Fibroblast of pulmonary artery (primary cell): ENCODE results near the gene TRAP1.

Source experiments
- DNase-seq: peaks from one replicate; pipeline ENCODE4 v3.0.0-alpha.2; 2010; ENCODE audit warnings: low read depth
- H3K4me3 ChIP-seq: replicated peaks from 2 replicates; pipeline ENCODE4 v1.5.1; 2011; ENCODE audit warnings: low read depth, mild to moderate bottlenecking, control low read depth, low read length, moderate library complexity
- TF ChIP-seq, protein P1 (sequence below): IDR thresholded peaks from 2 replicates; pipeline ENCODE4 v1.5.1; 2011; ENCODE audit warnings: mild to moderate bottlenecking, control low read depth, low read length, inconsistent platforms; ENCODE audit errors: missing control alignments

TRAP1 gene

GRCh38 chr16:3738128-3738527, 20.8 kb upstream of the TRAP1 start:
- DNase-seq, result no peak
- no peak overlapping the region for H3K4me3 ChIP-seq
- TF ChIP-seq, protein P1, sequence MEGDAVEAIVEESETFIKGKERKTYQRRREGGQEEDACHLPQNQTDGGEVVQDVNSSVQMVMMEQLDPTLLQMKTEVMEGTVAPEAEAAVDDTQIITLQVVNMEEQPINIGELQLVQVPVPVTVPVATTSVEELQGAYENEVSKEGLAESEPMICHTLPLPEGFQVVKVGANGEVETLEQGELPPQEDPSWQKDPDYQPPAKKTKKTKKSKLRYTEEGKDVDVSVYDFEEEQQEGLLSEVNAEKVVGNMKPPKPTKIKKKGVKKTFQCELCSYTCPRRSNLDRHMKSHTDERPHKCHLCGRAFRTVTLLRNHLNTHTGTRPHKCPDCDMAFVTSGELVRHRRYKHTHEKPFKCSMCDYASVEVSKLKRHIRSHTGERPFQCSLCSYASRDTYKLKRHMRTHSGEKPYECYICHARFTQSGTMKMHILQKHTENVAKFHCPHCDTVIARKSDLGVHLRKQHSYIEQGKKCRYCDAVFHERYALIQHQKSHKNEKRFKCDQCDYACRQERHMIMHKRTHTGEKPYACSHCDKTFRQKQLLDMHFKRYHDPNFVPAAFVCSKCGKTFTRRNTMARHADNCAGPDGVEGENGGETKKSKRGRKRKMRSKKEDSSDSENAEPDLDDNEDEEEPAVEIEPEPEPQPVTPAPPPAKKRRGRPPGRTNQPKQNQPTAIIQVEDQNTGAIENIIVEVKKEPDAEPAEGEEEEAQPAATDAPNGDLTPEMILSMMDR, result no peak

GRCh38 chr16:3737181-3737580, 19.9 kb upstream of the TRAP1 start:
- DNase-seq, result no peak
- TF ChIP-seq, protein P1, result no peak
- H3K4me3 ChIP-seq, result no peak overlapping the region

DNA sequence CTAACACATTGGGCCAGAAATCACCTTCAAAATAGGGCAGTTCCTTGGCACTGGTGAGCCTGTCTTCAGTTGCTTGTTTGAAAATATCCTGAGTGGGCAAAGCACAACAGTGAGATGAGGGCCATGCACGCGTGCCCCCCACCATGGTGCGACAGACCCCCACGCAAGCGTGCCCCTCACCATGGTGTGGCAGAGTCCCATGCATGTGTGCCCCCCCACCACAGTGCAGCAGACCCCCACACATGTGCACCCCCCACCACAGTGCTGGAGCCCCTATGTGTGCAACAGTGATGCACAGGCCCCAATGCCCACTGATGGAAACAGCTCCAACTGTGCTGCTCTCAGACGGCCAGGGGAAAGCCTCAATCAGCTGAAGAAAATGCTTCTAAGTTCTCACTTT, 18.8 kb upstream of the TRAP1 start:
- H3K4me3 ChIP-seq, result no peak overlapping the region
- TF ChIP-seq, protein P1, result no peak
- DNase-seq, result no peak

DNA sequence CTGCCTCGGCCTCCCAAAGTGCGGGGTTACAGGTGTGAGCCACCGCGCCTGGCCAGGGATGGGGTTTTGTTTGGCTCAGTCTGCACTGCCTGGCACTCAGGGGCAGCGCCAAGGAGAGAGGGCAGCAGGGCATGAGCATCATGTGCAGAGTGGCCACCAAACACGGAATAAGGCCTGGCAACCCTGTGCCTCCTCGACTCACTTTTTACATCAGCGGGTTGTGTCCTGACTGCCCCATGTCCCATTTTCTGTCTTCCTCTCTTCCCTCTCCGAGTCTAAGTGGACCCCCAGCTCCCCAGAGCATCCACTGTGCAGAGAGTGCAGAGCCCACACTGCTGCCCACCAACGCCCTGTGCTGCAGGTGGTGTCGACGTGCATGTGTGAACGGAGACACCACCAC, 18.2 kb upstream of the TRAP1 start:
- TF ChIP-seq, protein P1, result no peak
- no peak overlapping the region for H3K4me3 ChIP-seq
- no peak for DNase-seq

DNA sequence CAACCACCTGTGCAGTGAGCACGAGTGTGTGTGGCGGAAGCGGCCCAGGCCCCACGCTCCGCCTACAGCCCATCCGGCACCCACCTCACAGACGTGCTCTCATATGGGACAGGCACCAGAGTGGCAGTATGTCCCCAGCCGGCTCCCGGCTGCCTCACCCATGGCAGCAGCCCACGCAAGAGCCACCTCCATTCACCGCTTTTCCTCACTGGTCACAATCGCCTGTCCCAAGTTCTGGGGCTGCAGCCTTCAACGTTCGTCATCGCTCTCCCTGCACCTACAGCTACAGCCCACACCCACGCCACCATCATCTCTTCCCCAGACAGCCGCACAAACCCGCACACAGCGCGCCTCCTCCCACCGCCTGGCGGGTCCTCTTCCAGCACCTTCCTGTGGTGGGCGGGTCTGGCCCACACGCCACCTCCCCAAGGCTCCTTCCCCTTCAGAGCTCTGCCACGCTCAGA, 17.5 kb upstream of the TRAP1 start:
- no peak for DNase-seq
- TF ChIP-seq, protein P1, result no peak
- no peak overlapping the region for H3K4me3 ChIP-seq

- no peak overlapping the region for H3K4me3 ChIP-seq
- TF ChIP-seq, protein P1, result no peak
- DNase-seq, result no peak
Observed at GRCh38 chr16:3734084-3734757, 16.9 kb upstream of the TRAP1 start.

DNA sequence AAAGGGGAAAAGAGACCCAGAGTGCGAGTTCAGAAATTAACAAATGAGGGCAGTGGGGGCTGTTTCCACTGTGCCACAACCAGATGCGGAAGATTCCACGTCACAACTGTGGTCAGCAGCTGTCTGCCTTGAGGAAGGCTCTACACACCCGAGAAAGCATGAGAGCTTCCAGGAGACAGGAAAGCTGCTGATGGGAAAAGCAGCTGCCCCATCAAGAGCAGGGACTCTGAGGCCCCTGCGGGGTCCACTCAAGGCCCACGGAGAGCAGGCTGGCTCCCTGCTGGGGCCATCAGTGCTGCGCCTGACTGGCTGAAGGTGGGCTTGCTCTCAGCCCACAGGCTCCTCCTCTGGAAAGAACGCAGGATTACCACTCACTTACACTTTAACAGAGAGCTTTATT, 14.8 kb upstream of the TRAP1 start:
- TF ChIP-seq, protein P1, result no peak
- no peak for DNase-seq
- no peak overlapping the region for H3K4me3 ChIP-seq
